IMR-90 (cell line): ENCODE results near the gene LHX5. TPM values are rescaled to one million over a fixed set of nuclear protein-coding genes. Genes with fewer than 3 reads are reported as not detected.

Experiments
- ATAC-seq: fragments of 200-7000 bp; cut with Tn5 transposase; 2 replicates; pipeline ENCODE4 v1.9.1; 2020; ENCODE audit warnings: low read depth, mild to moderate bottlenecking, moderate library complexity
- BruUV-seq: library from RNA; stranded (reverse); fragments of 400-500 nt; replicated peaks from 2 replicates; lab custom pipeline; 2021; lab: Mats Ljungman, UMichigan
- CTCF ChIA-PET: fragments of 300-600 bp; formaldehyde crosslinking; extraction: SDS; loops from one replicate; lab custom pipeline; 2021; ENCODE audit warnings: antibody characterized with exemption; lab: Yijun Ruan, JAX
- POLR2A ChIA-PET: fragments of 300-600 bp; sonication (Branson Sonifier 250); formaldehyde crosslinking; loops from one replicate; lab custom pipeline; 2022; ENCODE audit warnings: antibody characterized with exemption; ENCODE audit not compliant: unreplicated experiment; lab: Charles Lee
- DNase-seq: peaks from one replicate; pipeline ENCODE4 v3.0.0; 2013
- H2AFZ ChIP-seq: replicated peaks from 2 replicates; pipeline ENCODE3; 2013; ENCODE audit warnings: low read length, mild to moderate bottlenecking; ENCODE audit not compliant: poor library complexity
- H2AK5ac ChIP-seq: 2 replicates; pipeline ENCODE4 v1.6.1; 2013; ENCODE audit warnings: low read depth, low read length, inconsistent platforms
- H2AK9ac ChIP-seq: replicated peaks from 2 replicates; pipeline ENCODE3; 2013; ENCODE audit warnings: mild to moderate bottlenecking, low read depth, low read length, moderate library complexity; ENCODE audit not compliant: poor library complexity
- H2BK120ac ChIP-seq: 2 replicates; pipeline ENCODE4 v1.6.1; 2013; ENCODE audit warnings: low read depth, low read length, inconsistent platforms
- H2BK15ac ChIP-seq: 3 replicates; pipeline ENCODE4 v1.6.1; 2013; ENCODE audit warnings: low read depth, low read length, inconsistent platforms
- H2BK20ac ChIP-seq: 2 replicates; pipeline ENCODE4 v1.6.1; 2013; ENCODE audit warnings: low read depth, mild to moderate bottlenecking, inconsistent platforms, low read length, moderate library complexity
- H2BK5ac ChIP-seq: 2 replicates; pipeline ENCODE4 v1.6.1; 2013; ENCODE audit warnings: mild to moderate bottlenecking, low read depth, low read length, inconsistent platforms; ENCODE audit not compliant: poor library complexity, severe bottlenecking
- H3K14ac ChIP-seq: replicated peaks from 2 replicates; pipeline ENCODE4 v1.6.1; 2013; ENCODE audit warnings: low read depth, low read length, inconsistent platforms
- H3K18ac ChIP-seq: 2 replicates; pipeline ENCODE4 v1.6.1; 2013; ENCODE audit warnings: low read depth, low read length, control low read depth
- H3K23ac ChIP-seq: 2 replicates; pipeline ENCODE4 v1.6.1; 2013; ENCODE audit warnings: low read depth, low read length, inconsistent platforms
- H3K27ac ChIP-seq: 2 replicates; pipeline ENCODE4 v1.5.1; 2013; ENCODE audit warnings: mild to moderate bottlenecking, control low read depth, low read length; ENCODE audit not compliant: insufficient read depth
- H3K27me3 ChIP-seq: 2 replicates; pipeline ENCODE4 v1.6.1; 2013; ENCODE audit warnings: low read length; ENCODE audit not compliant: control insufficient read depth, insufficient read depth
- H3K36me3 ChIP-seq: 2 replicates; pipeline ENCODE4 v1.6.1; 2013; ENCODE audit warnings: low read length, mixed read lengths; ENCODE audit not compliant: control insufficient read depth, insufficient read depth
- H3K4ac ChIP-seq: 2 replicates; pipeline ENCODE4 v1.6.1; 2013; ENCODE audit warnings: low read depth, low read length, inconsistent platforms
- H3K4me1 ChIP-seq: 2 replicates; pipeline ENCODE4 v1.6.1; 2013; ENCODE audit warnings: low read length, mixed read lengths; ENCODE audit not compliant: control insufficient read depth, insufficient read depth
- H3K4me2 ChIP-seq: 2 replicates; pipeline ENCODE4 v1.6.1; 2013; ENCODE audit warnings: low read depth, mild to moderate bottlenecking, control low read depth, low read length, moderate library complexity
- H3K4me3 ChIP-seq: 2 replicates; pipeline ENCODE4 v1.5.1; 2013; ENCODE audit warnings: low read depth, mild to moderate bottlenecking, control low read depth, low read length, moderate library complexity; ENCODE audit not compliant: insufficient read depth
- H3K56ac ChIP-seq: 2 replicates; pipeline ENCODE4 v1.6.1; 2013; ENCODE audit warnings: low read length, inconsistent platforms; ENCODE audit not compliant: insufficient read depth; ENCODE audit errors: extremely low read depth
- H3K79me1 ChIP-seq, 2 experiments: 2 replicates each; pipeline ENCODE4 v1.6.1; 2013; ENCODE audit warnings: low read length in 2 of 2, inconsistent platforms in 1 of 2, low read depth in 1 of 2
- H3K9ac ChIP-seq: 2 replicates; pipeline ENCODE4 v1.6.1; 2013; ENCODE audit warnings: low read depth, low read length, control low read depth
- H3K9me1 ChIP-seq: 2 replicates; pipeline ENCODE4 v1.6.1; 2013; ENCODE audit warnings: low read length, inconsistent platforms; ENCODE audit not compliant: insufficient read depth
- H3K9me3 ChIP-seq: 2 replicates; pipeline ENCODE4 v1.6.1; 2013; ENCODE audit warnings: low read length; ENCODE audit not compliant: control insufficient read depth, insufficient read depth
- H4K20me1 ChIP-seq: 2 replicates; pipeline ENCODE4 v1.6.1; 2013; ENCODE audit warnings: low read length, inconsistent platforms; ENCODE audit not compliant: insufficient read depth
- H4K5ac ChIP-seq: 2 replicates; pipeline ENCODE4 v1.6.1; 2013; ENCODE audit warnings: mild to moderate bottlenecking, low read depth, low read length, control low read depth
- H4K8ac ChIP-seq, 2 experiments: 2 replicates each; pipeline ENCODE4 v1.6.1; 2013; ENCODE audit warnings: low read depth in 2 of 2, low read length in 2 of 2, control low read depth in 1 of 2, inconsistent platforms in 1 of 2
- H4K91ac ChIP-seq: 2 replicates; pipeline ENCODE4 v1.6.1; 2013; ENCODE audit warnings: low read depth, low read length, inconsistent platforms; ENCODE audit not compliant: insufficient read depth
- BHLHE40 ChIP-seq: fragments of 150-350 bp; IDR thresholded peaks from 2 replicates; pipeline ENCODE4 v1.6.1; 2016; ENCODE audit warnings: mild to moderate bottlenecking, low read depth, low read length
- CEBPB ChIP-seq: IDR thresholded peaks from 2 replicates; pipeline ENCODE4 v1.6.1; 2012; ENCODE audit warnings: low read depth, low read length, improper control_type of control experiment
- CHD1 ChIP-seq: IDR thresholded peaks from 2 replicates; pipeline ENCODE4 v1.6.1; 2012; ENCODE audit warnings: low read depth, low read length, improper control_type of control experiment
- CTCF ChIP-seq: conservative IDR thresholded peaks from 2 replicates; pipeline ENCODE4 v1.5.1; 2012; ENCODE audit warnings: mild to moderate bottlenecking, low read depth, low read length, improper control_type of control experiment
- ELK1 ChIP-seq: fragments of 150-350 bp; IDR thresholded peaks from 2 replicates; pipeline ENCODE4 v1.6.1; 2016; ENCODE audit warnings: low read depth, mild to moderate bottlenecking, low read length, moderate library complexity, borderline replicate concordance
- FOS ChIP-seq: fragments of 150-350 bp; IDR thresholded peaks from 2 replicates; pipeline ENCODE4 v1.6.1; 2016; ENCODE audit warnings: low read depth, low read length
- MAFK ChIP-seq: IDR thresholded peaks from 2 replicates; pipeline ENCODE4 v1.6.1; 2012; ENCODE audit warnings: low read depth, low read length, improper control_type of control experiment
- MAZ ChIP-seq: IDR thresholded peaks from 2 replicates; pipeline ENCODE4 v1.6.1; 2012; ENCODE audit warnings: low read depth, mild to moderate bottlenecking, low read length, improper control_type of control experiment, moderate library complexity, borderline replicate concordance
- MXI1 ChIP-seq: IDR thresholded peaks from 2 replicates; pipeline ENCODE4 v1.6.1; 2012; ENCODE audit warnings: low read depth, mild to moderate bottlenecking, low read length, moderate library complexity, borderline replicate concordance
- NFE2L2 ChIP-seq: fragments of 150-350 bp; IDR thresholded peaks from 2 replicates; pipeline ENCODE4 v1.6.1; 2016; ENCODE audit warnings: low read depth, mild to moderate bottlenecking, low read length
- POLR2A ChIP-seq: IDR thresholded peaks from 2 replicates; pipeline ENCODE4 v1.6.1; 2012; ENCODE audit warnings: mild to moderate bottlenecking, low read depth, low read length
- RAD21 ChIP-seq: IDR thresholded peaks from 2 replicates; pipeline ENCODE4 v1.6.1; 2012; ENCODE audit warnings: low read length, improper control_type of control experiment
- RCOR1 ChIP-seq: IDR thresholded peaks from 2 replicates; pipeline ENCODE4 v1.6.1; 2012; ENCODE audit warnings: mild to moderate bottlenecking, low read length, improper control_type of control experiment; ENCODE audit not compliant: insufficient replicate concordance
- RFX5 ChIP-seq: IDR thresholded peaks from 2 replicates; pipeline ENCODE4 v1.8.0; 2012; ENCODE audit warnings: low read depth, mild to moderate bottlenecking, low read length, moderate library complexity
- SMC3 ChIP-seq: fragments of 150-350 bp; IDR thresholded peaks from 2 replicates; pipeline ENCODE4 v1.6.1; 2016; ENCODE audit warnings: low read depth, mild to moderate bottlenecking, antibody characterized with exemption, low read length, moderate library complexity
- USF2 ChIP-seq: fragments of 150-350 bp; IDR thresholded peaks from 2 replicates; pipeline ENCODE4 v1.6.1; 2017; ENCODE audit warnings: mild to moderate bottlenecking, antibody characterized with exemption, low read length, low read depth
- WGBS, 2 experiments: methylation state at CpG; one replicate each; pipeline versions ENCODE4 v1.1.5 to v1.1.7; 2013; ENCODE audit warnings: missing lambda C conversion rate in 2 of 2; ENCODE audit not compliant: insufficient read length in 1 of 2; ENCODE audit errors: extremely low coverage in 2 of 2; 5-methylcytosine and 5-hydroxymethylcytosine counted together
- dilution Hi-C: fragments of 300-500 bp; cut with HindIII; formaldehyde crosslinking; loops from one replicate; pipeline ENCODE4 v1.14.3; 2018; ENCODE audit warnings: low sequenced_read_pairs; ENCODE audit not compliant: unreplicated experiment
- in situ Hi-C: fragments of 300-500 bp; cut with MboI; formaldehyde crosslinking; loops from 3 replicates; pipeline ENCODE4 v1.14.3; 2019; ENCODE audit warnings: low sequenced_read_pairs, inconsistent platforms, mixed read lengths
- intact Hi-C: fragments of 100-400 bp; cut with micrococcal nuclease; formaldehyde crosslinking; loops from 2 replicates; pipeline ENCODE4 v1.10.0; 2022
- polyA plus RNA-seq, 3 experiments: library from polyadenylated mRNA; depleted of rRNA; stranded (reverse); fragments of >200 nt; gene quantifications; 2 replicates each; pipeline ENCODE4 v1.2.3, GENCODE V29; 2012; ENCODE audit warnings: low replicate concordance in 1 of 3
- total RNA-seq: library from RNA; depleted of rRNA; stranded (reverse); fragments of >200 nt; gene quantifications from 2 replicates; pipeline ENCODE4 v1.2.3, GENCODE V29; 2012

LHX5 gene
- total and polyA plus RNA-seq, 2 of the 4 experiments (the other 2 are of a cell fraction) = not detected

- Histone ChIP-seq H2BK120ac (no peak overlapping the region), H3K4me2 (no peak overlapping the region), H3K27ac (no peak overlapping the region), H3K56ac (no peak overlapping the region), H3K36me3 (no peaks in the 10 kb centered on the region), H3K79me1 (no peaks in the 10 kb centered on the region), H2AK9ac (no peak overlapping the region), H2AFZ (no peak overlapping the region), H3K4me3 (no peak overlapping the region), H4K5ac (no peak overlapping the region), H3K9me1 (no peaks in the 10 kb centered on the region), H4K20me1 (no peaks in the 10 kb centered on the region), H3K23ac (no peak overlapping the region), H2AK5ac (no peak overlapping the region), H3K27me3 (peaks cover 96% of the 10 kb centered on the region), H3K18ac (no peak overlapping the region), H4K91ac (no peak overlapping the region), H3K9me3 (no peaks in the 10 kb centered on the region), H2BK15ac (no peak overlapping the region), H2BK5ac (no peak overlapping the region), H3K4me1 (no peaks in the 10 kb centered on the region), H3K14ac (no peak overlapping the region), H4K8ac (no peak overlapping the region), H3K9ac (no peak overlapping the region), H3K4ac (no peak overlapping the region), H2BK20ac (no peak overlapping the region)
- POLR2A ChIA-PET = no interaction called here
- no TSS peak for BruUV-seq
- in situ Hi-C loops = no loop called here
- no peak for ATAC-seq
- CTCF ChIA-PET = interaction anchor here (0.5 to 0.9 kb wide), 3 partner anchors 8 to 1378 kb away, joined by 3 to 6 read pairs (median 3); no protein-coding TSS in a partner anchor
- TF ChIP-seq BHLHE40 (no peak), ELK1 (no peak), CHD1 (no peak), RCOR1 (no peak), MAFK (no peak), RAD21 (no peak), MXI1 (no peak), NFE2L2 (no peak), CTCF (no peak), USF2 (no peak), MAZ (no peak), FOS (no peak), POLR2A (no peak), CEBPB (no peak), SMC3 (no peak), RFX5 (no peak)
- 3% methylated on average over 19 of the region's 53 CpGs; no CpG with 5 or more reads in 1 of the 2 experiments for WGBS, 2 experiments
- DNase-seq = no peak
- intact Hi-C loops = no loop called here
- dilution Hi-C loops = no loop called here
These were observed 626 bp downstream of the LHX5 start for GRCh38 chr12:113470871-113471618.
